ENCODE measurements around the gene ZNF418.
A peak's percentile ranks its signal among the peaks of the same experiment; 100 is the strongest.

- TF ChIP-seq CTCF (IDR thresholded peaks at IDR 0.05; ENCODE audit: borderline replicate concordance, extremely low read depth, low read length, poor library complexity, severe bottlenecking): peak; percentile 94
- TF ChIP-seq EZH2 (IDR thresholded peaks at IDR 0.05; ENCODE audit: borderline replicate concordance, low read depth, low read length, severe bottlenecking): no peak
Observed at GRCh38 chr19:57947419-57948134, 12.4 kb upstream of the ZNF418 start, which contains the start of gene ZNF256.
